Measurements from ENCODE around the gene MINDY4. TPM values are rescaled to one million over a fixed set of nuclear protein-coding genes. Genes with fewer than 3 reads are reported as not detected.

MINDY4 gene
- total and polyA plus RNA-seq, 2 of the 4 experiments (the other 2 are of a cell fraction), result 1.8 to 3.6 TPM

- CTCF ChIA-PET, result interaction anchor here (0.6 to 1.8 kb wide), 4 partner anchors 37 to 318 kb away, joined by 3 to 7 read pairs (median 3); no protein-coding TSS in a partner anchor
- Histone ChIP-seq H3K4me2 (ENCODE audit: low read depth, low read length) (peak overlapping the region; percentile 12), H3K14ac (replicated peaks; ENCODE audit: low read depth, low read length) (peak overlapping the region; percentile 65), H3K4me1 (ENCODE audit: control insufficient read depth, insufficient read depth, low read length) (peaks cover 27% of the 10 kb centered on the region), H3K9me3 (ENCODE audit: control insufficient read depth, insufficient read depth, low read length) (no peaks in the 10 kb centered on the region), H2BK120ac (ENCODE audit: low read depth, low read length) (peak overlapping the region; percentile 95), H3K4me3 (ENCODE audit: insufficient read depth, low read depth, low read length) (no peak overlapping the region), H2AFZ (replicated peaks; ENCODE audit: low read length, poor library complexity) (peak overlapping the region; percentile 18), H3K9me1 (ENCODE audit: insufficient read depth, low read length) (peaks cover 26% of the 10 kb centered on the region), H4K20me1 (ENCODE audit: insufficient read depth, low read length) (peaks cover 11% of the 10 kb centered on the region; the same call in 1 of the 2 replicates), H3K4ac (ENCODE audit: low read depth, low read length) (peak overlapping the region; percentile 89), H2BK20ac (ENCODE audit: low read depth, low read length) (peak overlapping the region; percentile 89), H3K23ac (ENCODE audit: low read depth, low read length) (peak overlapping the region; percentile 52; the same call in 1 of the 2 replicates), H2BK5ac (ENCODE audit: low read depth, low read length, poor library complexity, severe bottlenecking) (peak overlapping the region; percentile 77), H3K27ac (ENCODE audit: insufficient read depth, low read length) (peak overlapping the region; percentile 90), H2BK15ac (ENCODE audit: low read depth, low read length) (peak overlapping the region; percentile 88; the same call in 2 of the 3 replicates), H3K79me1 (ENCODE audit: low read depth in 1 of 2, low read length in 2 of 2) (peaks cover 0 to 19% of the 10 kb centered on the region in 2 experiments; a peak in 2 of 4 replicates), H4K8ac (ENCODE audit: low read depth in 2 of 2, low read length in 2 of 2) (peak overlapping the region; percentile 64 to 92; a peak in 3 of 4 replicates), H3K9ac (ENCODE audit: low read depth, low read length) (no peak overlapping the region), H4K91ac (ENCODE audit: insufficient read depth, low read depth, low read length) (peak overlapping the region; percentile 81), H2AK9ac (replicated peaks; ENCODE audit: low read depth, low read length, poor library complexity) (peak overlapping the region; percentile 83), H2AK5ac (ENCODE audit: low read depth, low read length) (peak overlapping the region; percentile 93), H3K36me3 (ENCODE audit: control insufficient read depth, insufficient read depth, low read length) (no peaks in the 10 kb centered on the region), H3K27me3 (ENCODE audit: control insufficient read depth, insufficient read depth, low read length) (peaks cover 4% of the 10 kb centered on the region; the same call in 1 of the 2 replicates), H3K18ac (ENCODE audit: low read depth, low read length) (peak overlapping the region; percentile 96), H4K5ac (ENCODE audit: low read depth, low read length) (peak overlapping the region; percentile 90), H3K56ac (ENCODE audit: extremely low read depth, insufficient read depth, low read length) (peak overlapping the region; percentile 47)
- intact Hi-C loops (cut with micrococcal nuclease), result loop anchor here (10.0 kb wide), 3 partner anchors 641 to 1401 kb away; no protein-coding TSS in a partner anchor
- ATAC-seq (ENCODE audit: low read depth) (peak; percentile 68), DNase-seq (peak; percentile 93)
- POLR2A ChIA-PET (ENCODE audit: unreplicated experiment), result no interaction called here
- no TSS peak for BruUV-seq (replicated peaks)
- dilution Hi-C loops (cut with HindIII; ENCODE audit: low sequenced_read_pairs, unreplicated experiment), result no loop called here
- TF ChIP-seq RFX5 (IDR thresholded peaks at IDR 0.05; ENCODE audit: low read depth, low read length) (no peak), CEBPB (IDR thresholded peaks at IDR 0.05; ENCODE audit: low read depth, low read length) (no peak; the same call in 1 of the 2 replicates), CHD1 (IDR thresholded peaks at IDR 0.05; ENCODE audit: low read depth, low read length) (no peak), CTCF (conservative IDR thresholded peaks at IDR 0.05; ENCODE audit: low read depth, low read length) (no peak), MXI1 (IDR thresholded peaks at IDR 0.05; ENCODE audit: borderline replicate concordance, low read depth, low read length) (no peak), POLR2A (IDR thresholded peaks at IDR 0.05; ENCODE audit: low read depth, low read length) (no peak), MAFK (IDR thresholded peaks at IDR 0.05; ENCODE audit: low read depth, low read length) (peak; percentile 35; the same call in 1 of the 2 replicates), BHLHE40 (IDR thresholded peaks at IDR 0.05; ENCODE audit: low read depth, low read length) (peak; percentile 55; the same call in 1 of the 2 replicates), SMC3 (IDR thresholded peaks at IDR 0.05; ENCODE audit: low read depth, low read length) (no peak), FOS (IDR thresholded peaks at IDR 0.05; ENCODE audit: low read depth, low read length) (0 out of 2 replicates have a peak, but pooled peaks have one; percentile 27), RCOR1 (IDR thresholded peaks at IDR 0.05; ENCODE audit: insufficient replicate concordance, low read length) (peak; percentile 75)
- in situ Hi-C loops (cut with MboI; ENCODE audit: low sequenced_read_pairs), result loop anchor here (5.0 kb wide), 3 partner anchors 173 to 933 kb away; no protein-coding TSS in a partner anchor
- 0% methylated on average over 1 of the region's 3 CpGs; no CpG with 5 or more reads in 1 of the 2 experiments for WGBS, 2 experiments (ENCODE audit: extremely low coverage in 2 of 2, insufficient read length in 1 of 2)
These were observed 33.0 kb downstream of the MINDY4 start for GRCh38 chr7:30804078-30804661.

All from IMR-90 (cell line).